AG10803 (cell line): Measurements from ENCODE around the gene UBE2L5.

Source experiments
- DNase-seq: peaks from one replicate; pipeline ENCODE4 v3.0.0; 2010; ENCODE audit warnings: low read depth
- H3K4me3 ChIP-seq: 2 replicates; pipeline ENCODE4 v1.5.1; 2011; ENCODE audit warnings: mild to moderate bottlenecking, low read length, control low read depth
- TF ChIP-seq, protein P1 (sequence below): conservative IDR thresholded peaks from 2 replicates; pipeline ENCODE4 v1.5.1; 2011; ENCODE audit warnings: mild to moderate bottlenecking, low read length, control low read depth, inconsistent platforms

UBE2L5 gene

DNA sequence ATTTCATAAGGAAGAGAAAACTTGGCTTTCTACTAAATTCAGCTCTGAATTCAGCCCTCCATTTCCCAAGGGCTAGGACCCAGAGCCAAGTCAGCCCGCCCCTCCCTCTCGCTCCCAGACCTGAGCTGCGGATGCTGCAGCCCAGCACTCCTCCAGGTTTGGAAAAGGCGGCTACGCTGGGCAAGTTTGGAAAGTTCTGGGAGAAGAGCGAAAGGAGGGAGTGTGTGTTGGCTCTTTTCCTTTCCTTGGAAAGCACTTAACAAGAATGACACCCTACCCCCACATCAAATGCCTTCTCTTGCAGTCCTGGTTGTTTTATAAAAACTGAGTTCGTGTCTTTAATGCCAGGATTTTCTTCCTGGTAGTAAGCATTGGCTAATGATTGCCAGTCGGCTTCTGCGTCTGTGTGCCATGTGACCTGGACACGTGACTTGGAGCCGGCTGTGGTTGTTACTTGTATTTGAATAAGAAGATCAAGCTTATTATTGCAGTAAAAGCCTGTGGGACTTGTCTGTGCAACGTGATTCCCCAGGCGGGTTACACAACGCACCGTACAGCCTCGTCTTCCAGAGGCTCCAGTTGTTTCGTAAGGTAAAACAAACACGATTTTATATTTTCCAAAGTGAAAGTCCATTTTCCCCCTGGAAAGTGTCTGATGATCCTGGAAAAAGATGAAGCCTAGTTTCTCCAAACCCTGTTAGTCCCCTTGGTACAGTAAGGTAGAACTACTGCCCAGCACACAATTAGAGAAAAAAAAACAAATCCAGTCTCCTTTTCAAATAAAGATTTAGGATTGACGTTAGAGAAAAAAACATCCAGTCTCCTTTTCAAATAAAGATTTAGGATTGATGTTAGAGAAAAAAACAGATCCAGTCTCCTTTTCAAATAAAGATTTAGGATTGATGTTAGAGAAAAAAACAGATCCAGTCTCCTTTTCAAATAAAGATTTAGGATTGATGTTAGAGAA is 26.8 kb upstream of the UBE2L5 start:
- DNase-seq = peak; percentile 98
- H3K4me3 ChIP-seq = peak overlapping the region; percentile 74
- TF ChIP-seq, protein P1, sequence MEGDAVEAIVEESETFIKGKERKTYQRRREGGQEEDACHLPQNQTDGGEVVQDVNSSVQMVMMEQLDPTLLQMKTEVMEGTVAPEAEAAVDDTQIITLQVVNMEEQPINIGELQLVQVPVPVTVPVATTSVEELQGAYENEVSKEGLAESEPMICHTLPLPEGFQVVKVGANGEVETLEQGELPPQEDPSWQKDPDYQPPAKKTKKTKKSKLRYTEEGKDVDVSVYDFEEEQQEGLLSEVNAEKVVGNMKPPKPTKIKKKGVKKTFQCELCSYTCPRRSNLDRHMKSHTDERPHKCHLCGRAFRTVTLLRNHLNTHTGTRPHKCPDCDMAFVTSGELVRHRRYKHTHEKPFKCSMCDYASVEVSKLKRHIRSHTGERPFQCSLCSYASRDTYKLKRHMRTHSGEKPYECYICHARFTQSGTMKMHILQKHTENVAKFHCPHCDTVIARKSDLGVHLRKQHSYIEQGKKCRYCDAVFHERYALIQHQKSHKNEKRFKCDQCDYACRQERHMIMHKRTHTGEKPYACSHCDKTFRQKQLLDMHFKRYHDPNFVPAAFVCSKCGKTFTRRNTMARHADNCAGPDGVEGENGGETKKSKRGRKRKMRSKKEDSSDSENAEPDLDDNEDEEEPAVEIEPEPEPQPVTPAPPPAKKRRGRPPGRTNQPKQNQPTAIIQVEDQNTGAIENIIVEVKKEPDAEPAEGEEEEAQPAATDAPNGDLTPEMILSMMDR = 0 out of 2 replicates have a peak, but pooled peaks have one; percentile 2

DNA sequence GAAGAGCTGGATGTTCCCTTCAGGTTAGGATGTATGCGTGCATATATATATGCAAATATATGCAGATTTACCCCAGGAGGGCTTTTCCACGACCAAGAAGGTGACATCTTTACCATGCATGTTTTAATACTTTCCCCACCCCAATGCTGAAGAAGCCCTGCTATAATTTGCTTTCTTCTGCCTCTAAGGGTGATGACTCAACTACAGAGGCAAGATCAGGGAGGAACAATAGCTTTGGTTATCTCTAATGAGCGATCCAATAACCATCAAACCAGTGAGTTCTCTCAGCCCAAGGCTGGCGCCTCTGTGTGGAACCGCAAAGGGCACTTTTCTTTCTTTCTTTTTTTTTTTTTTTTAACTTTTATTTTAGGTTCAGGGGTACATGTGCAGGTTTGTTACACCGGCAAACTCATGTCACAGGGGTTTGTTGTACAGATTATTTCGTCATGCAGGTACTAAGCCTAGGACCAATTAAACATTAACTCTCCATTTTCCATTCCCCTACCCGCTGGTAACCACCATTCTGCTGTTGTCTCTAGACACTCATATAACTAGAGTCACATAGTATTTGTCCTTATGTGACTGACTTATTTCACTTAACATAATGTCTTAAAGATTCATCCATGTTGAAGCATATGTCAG is 25.7 kb upstream of the UBE2L5 start:
- H3K4me3 ChIP-seq = no peak overlapping the region
- no peak for DNase-seq
- TF ChIP-seq, protein P1 = no peak

DNA sequence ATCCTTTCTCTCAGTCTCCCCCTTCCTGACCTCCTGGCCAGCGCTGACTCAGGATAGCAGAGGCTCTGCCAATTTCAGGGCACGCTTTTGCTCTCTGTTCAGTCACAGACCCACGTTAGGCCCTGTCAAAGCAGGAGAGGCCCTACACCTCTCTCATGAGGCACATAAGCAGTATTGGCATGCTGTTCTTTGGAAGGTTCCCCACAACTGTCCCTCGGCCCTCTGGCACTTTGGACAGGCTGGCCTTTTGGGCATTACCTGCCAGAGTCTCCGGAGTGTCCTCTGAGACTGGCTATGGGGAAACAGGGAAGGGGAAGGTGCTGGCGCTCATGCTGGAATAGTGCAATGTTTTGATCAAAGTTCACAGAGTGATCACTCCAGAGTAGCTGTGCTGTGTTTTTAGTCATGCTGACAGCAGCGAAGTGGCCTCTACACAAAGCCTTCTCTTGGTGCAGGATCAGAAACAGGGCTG is 23.7 kb upstream of the UBE2L5 start:
- TF ChIP-seq, protein P1 = no peak
- no peak overlapping the region for H3K4me3 ChIP-seq
- DNase-seq = peak; percentile 22

DNA sequence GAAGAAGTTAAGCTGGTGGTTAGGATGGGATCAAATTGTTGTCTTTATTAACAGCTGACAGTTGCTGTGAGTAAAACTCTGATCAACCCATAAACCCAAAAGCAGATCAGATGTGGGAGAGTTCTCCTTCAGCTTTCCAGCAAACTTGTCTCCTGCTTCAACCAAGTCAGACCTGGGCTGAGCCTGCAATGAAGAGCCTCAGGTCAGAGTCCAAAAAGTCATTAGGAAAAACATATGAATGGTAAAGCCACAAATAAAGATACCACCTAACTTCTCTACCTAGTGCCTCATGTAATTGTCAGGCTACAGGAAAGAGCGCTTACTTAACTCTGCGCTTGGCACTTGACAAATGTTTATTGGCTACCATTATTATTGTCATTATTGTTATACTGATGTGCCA is 21.9 kb upstream of the UBE2L5 start:
- H3K4me3 ChIP-seq = no peak overlapping the region
- TF ChIP-seq, protein P1 = no peak

DNA sequence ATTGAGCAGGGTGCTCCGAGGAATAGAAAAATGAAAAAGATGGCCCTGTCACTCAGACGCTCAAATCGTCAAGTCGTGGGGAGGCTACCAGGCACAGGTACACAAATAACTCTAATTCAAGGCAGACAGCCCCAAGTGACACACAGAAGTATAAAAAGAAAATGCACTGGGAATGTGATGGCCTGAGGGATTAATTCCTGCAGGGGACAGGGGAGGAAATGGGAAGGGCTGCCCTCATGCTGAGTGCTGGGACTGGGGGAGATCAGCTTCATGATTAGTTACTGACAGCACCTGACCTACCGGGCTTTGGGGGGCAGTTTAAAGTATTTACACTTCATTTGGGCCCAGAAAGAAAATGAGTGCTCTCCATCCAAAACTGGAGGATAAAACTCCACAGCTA is 20.9 kb upstream of the UBE2L5 start:
- no peak overlapping the region for H3K4me3 ChIP-seq
- TF ChIP-seq, protein P1 = no peak
- no peak for DNase-seq

More for the DNA sequence above, 21.9 kb upstream of the UBE2L5 start:
- DNase-seq = no peak

DNA sequence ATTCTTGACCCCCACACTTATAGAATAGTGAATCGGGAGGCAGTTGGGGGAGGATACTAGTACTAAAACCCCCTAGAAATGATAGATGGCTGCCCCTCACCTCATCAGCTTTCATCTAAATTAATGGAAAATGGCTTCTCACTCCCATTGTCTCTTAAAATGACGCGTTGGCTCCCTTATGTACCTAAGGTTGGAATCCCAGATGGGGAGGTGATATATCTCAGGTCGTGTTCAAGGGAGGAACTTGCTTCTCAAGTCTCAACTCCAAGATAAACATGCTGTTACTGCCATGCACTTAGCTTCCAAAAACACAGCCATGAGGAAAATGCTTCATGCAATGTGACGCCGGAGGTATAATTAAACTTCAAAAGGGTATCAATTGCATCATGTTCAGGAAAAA is 18.8 kb upstream of the UBE2L5 start:
- no peak overlapping the region for H3K4me3 ChIP-seq
- DNase-seq = no peak
- TF ChIP-seq, protein P1 = no peak
